Breast epithelium (tissue), 4 donors: ENCODE results near the gene SRL. TPM values are rescaled to one million over a fixed set of nuclear protein-coding genes. Genes with fewer than 3 reads are reported as not detected.

Source experiments
- DNase-seq, 2 donors: peaks; one replicate each; pipeline ENCODE4 v3.0.0-alpha.2; 2019; ENCODE audit warnings: low spot score in 2 of 2
- H3K27ac ChIP-seq, 2 donors: fragments of 200-600 bp; sonication (generic) in 1 of 2; one replicate each; pipeline ENCODE4 v1.5.1; 2016 to 2019; ENCODE audit warnings: mild to moderate bottlenecking in 1 of 2
- H3K27me3 ChIP-seq, 2 donors: fragments of 200-600 bp; sonication (generic) in 1 of 2; one replicate each; pipeline versions ENCODE4 v1.5.1 to v1.6.0; 2017 to 2019; ENCODE audit warnings: control low read depth in 1 of 2, mild to moderate bottlenecking in 1 of 2
- H3K36me3 ChIP-seq: fragments of 200-600 bp; one replicate; pipeline ENCODE4 v1.5.1; 2019
- H3K4me1 ChIP-seq, 2 donors: fragments of 200-600 bp; sonication (generic); one replicate each; pipeline ENCODE4 v1.5.1; 2016 to 2019; ENCODE audit warnings: control low read depth in 1 of 2
- H3K4me3 ChIP-seq, 3 donors: fragments of 200-600 bp; sonication (generic); 1 replicate in 2 of 3; 2 replicates in 1 of 3; pipeline ENCODE4 v1.5.1; 2016 to 2019; ENCODE audit warnings: mild to moderate bottlenecking in 3 of 3, moderate library complexity in 2 of 3
- H3K9me3 ChIP-seq, 2 donors: fragments of 200-600 bp; sonication (generic) in 1 of 2; one replicate each; pipeline ENCODE4 v1.5.1; 2016 to 2019; ENCODE audit warnings: control low read depth in 1 of 2
- POLR2A ChIP-seq: fragments of 450-650 bp; IDR thresholded peaks from one replicate; pipeline ENCODE4 v1.6.1; 2016; ENCODE audit warnings: antibody characterized with exemption, mild to moderate bottlenecking, moderate library complexity
- POLR2AphosphoS5 ChIP-seq, 3 donors: sonication (generic); formaldehyde crosslinking; IDR thresholded peaks; one replicate each; pipeline ENCODE4 v1.6.1; 2017; ENCODE audit warnings: antibody characterized with exemption in 3 of 3
- intact Hi-C: fragments of 100-400 bp; cut with DNase I; formaldehyde crosslinking; loops from one replicate; pipeline ENCODE4 v1.15.1; 2023; ENCODE audit warnings: low total_unique reads
- total RNA-seq, 3 donors: library from RNA; depleted of rRNA; stranded (reverse); fragments of >200 nt; gene quantifications; one replicate each; pipeline ENCODE4 v1.1.0, GENCODE V29; 2016
- TF ChIP-seq, protein P1 (sequence below), 3 donors: fragments of 450-650 bp; IDR thresholded peaks; one replicate each; pipeline ENCODE4 v1.5.1; 2016 to 2017; ENCODE audit warnings: antibody characterized with exemption in 3 of 3, mild to moderate bottlenecking in 3 of 3, moderate library complexity in 3 of 3

SRL gene
- total RNA-seq, 3 donors from 2014 or later: 0.32 to 0.98 (median 0.44) TPM

DNA sequence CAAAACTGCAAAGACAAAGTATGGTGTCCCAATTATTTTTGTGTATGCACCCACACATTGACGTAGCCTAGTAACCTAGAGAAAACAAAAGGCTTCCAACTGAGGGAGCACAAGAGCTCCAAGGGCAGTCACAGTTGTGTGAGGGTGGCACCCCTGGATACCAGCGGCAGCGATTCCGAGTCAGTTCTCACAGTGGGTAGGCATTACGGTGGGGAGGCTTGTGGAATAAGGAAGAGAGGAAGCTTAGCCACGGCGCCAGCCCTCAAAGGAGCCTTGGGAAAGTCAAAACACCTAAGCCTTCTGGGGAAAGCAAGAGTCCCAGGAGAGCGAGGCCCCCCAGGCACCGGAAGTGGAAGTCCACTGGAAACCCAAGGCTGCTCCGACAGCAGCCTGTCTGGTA lies 94.6 kb downstream of the SRL start:
- no peak for DNase-seq
- TF ChIP-seq POLR2A (no peak), POLR2AphosphoS5 (IDR thresholded peaks at IDR 0.05) (no peak)
- TF ChIP-seq, protein P1, sequence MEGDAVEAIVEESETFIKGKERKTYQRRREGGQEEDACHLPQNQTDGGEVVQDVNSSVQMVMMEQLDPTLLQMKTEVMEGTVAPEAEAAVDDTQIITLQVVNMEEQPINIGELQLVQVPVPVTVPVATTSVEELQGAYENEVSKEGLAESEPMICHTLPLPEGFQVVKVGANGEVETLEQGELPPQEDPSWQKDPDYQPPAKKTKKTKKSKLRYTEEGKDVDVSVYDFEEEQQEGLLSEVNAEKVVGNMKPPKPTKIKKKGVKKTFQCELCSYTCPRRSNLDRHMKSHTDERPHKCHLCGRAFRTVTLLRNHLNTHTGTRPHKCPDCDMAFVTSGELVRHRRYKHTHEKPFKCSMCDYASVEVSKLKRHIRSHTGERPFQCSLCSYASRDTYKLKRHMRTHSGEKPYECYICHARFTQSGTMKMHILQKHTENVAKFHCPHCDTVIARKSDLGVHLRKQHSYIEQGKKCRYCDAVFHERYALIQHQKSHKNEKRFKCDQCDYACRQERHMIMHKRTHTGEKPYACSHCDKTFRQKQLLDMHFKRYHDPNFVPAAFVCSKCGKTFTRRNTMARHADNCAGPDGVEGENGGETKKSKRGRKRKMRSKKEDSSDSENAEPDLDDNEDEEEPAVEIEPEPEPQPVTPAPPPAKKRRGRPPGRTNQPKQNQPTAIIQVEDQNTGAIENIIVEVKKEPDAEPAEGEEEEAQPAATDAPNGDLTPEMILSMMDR (IDR thresholded peaks at IDR 0.05): no peak
- H3K27ac ChIP-seq: no peak overlapping the region
- no peaks in the 10 kb centered on the region for H3K4me1 ChIP-seq
- H3K27me3 ChIP-seq: no peaks in the 10 kb centered on the region
- intact Hi-C loops: no loop called here
- H3K4me3 ChIP-seq: no peak overlapping the region
- H3K9me3 ChIP-seq: no peaks in the 10 kb centered on the region
- H3K36me3 ChIP-seq: no peaks in the 10 kb centered on the region

DNA sequence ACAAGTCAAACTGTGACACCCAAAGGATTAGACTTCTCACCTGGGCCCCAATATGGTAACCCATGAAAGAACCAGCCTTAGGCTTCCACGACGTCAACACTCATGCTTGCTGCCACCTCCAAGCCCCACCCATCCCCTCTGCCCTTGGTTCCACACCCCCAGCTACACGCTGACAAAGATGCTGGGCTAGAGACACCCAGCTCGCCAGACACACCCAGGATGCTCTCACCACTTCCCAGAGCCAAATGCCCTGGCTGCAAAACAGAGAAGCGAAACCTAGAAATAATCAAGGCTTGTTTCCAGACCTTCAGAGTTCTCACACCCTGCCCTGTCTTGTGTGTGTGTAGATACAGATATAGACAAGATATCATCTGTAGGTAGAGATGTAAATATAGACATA lies 99.6 kb downstream of the SRL start:
- intact Hi-C loops: no loop called here
- H3K36me3 ChIP-seq: no peaks in the 10 kb centered on the region
- no peaks in the 10 kb centered on the region for H3K27me3 ChIP-seq
- TF ChIP-seq, protein P1 (IDR thresholded peaks at IDR 0.05): no peak
- TF ChIP-seq POLR2A (no peak), POLR2AphosphoS5 (IDR thresholded peaks at IDR 0.05) (no peak)
- DNase-seq: no peak
- no peaks in the 10 kb centered on the region for H3K9me3 ChIP-seq
- no peak overlapping the region for H3K4me3 ChIP-seq
- H3K4me1 ChIP-seq: no peaks in the 10 kb centered on the region
- no peak overlapping the region for H3K27ac ChIP-seq

DNA sequence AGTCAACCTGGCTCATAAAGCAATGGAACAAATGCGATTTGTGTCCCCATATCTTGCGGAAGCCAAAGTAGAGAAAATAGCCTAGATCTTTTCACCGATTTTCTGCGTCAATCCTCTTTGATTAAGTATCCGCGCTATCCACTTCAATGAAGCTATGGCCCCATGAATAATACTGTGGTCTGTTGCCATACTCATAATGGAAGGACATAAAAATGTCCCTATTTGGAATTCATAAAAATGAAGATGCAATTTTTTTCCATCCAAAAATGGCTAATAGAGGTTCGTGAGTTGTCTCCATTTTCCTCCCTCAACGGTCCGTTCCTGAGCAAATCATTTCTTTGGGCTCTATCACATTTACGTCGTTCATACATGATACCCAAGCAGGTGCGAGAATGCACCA lies 100.3 kb downstream of the SRL start:
- Histone ChIP-seq H3K9me3 (no peaks in the 10 kb centered on the region), H3K27ac (no peak overlapping the region), H3K36me3 (no peaks in the 10 kb centered on the region), H3K4me1 (no peaks in the 10 kb centered on the region), H3K4me3 (no peak overlapping the region), H3K27me3 (no peaks in the 10 kb centered on the region)
- intact Hi-C loops: no loop called here
- no peak for DNase-seq
- TF ChIP-seq, protein P1 (IDR thresholded peaks at IDR 0.05): no peak
- TF ChIP-seq POLR2AphosphoS5 (IDR thresholded peaks at IDR 0.05): no peak
- TF ChIP-seq POLR2A: no peak

DNA sequence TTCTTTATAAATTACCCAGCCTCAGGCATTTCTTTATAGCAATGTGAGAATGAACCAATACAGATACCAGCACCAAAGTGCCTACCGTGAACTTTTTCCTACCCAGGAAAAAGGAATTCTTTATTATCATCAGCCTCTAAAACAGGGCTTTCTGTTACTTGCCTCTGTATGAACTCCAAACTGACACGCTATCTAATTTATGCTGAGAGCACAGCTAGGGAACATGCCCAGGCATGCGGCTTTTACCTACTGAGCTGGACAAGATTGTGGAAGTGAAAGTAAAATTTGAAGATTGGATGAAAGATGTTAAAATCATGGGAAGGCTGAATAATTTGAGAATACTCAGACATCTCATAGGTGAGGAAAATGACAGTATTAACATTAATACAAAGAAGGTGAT lies 101.2 kb downstream of the SRL start:
- peak overlapping the region; percentile 61 for H3K27ac ChIP-seq
- H3K4me1 ChIP-seq: no peaks in the 10 kb centered on the region
- no peaks in the 10 kb centered on the region for H3K36me3 ChIP-seq
- no peak for TF ChIP-seq POLR2AphosphoS5 (IDR thresholded peaks at IDR 0.05)
- TF ChIP-seq POLR2A: no peak
- TF ChIP-seq, protein P1 (IDR thresholded peaks at IDR 0.05): no peak
- H3K27me3 ChIP-seq: no peaks in the 10 kb centered on the region
- DNase-seq: peak in 1 of 2 donors; percentile 33
- H3K9me3 ChIP-seq: no peaks in the 10 kb centered on the region
- H3K4me3 ChIP-seq: no peak overlapping the region
- intact Hi-C loops: no loop called here

DNA sequence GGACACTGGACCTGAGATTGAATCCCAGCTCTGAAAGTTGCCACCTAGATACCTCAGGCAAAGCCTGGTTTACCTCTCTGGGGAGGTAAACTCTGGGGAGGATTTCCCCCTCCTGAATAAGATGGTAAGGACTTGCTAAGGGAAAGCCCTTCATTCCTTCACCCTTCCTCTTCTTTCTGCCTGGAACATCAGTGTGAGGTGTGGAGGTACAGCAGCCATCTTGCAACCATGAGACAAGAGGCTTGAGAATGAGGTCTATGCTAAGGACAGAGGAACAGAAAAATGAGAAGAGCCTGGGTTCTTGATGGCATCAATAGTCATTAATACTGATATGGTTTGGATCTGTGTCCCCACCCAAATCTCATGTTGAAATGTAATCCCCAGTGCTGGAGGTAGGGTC lies 101.9 kb downstream of the SRL start:
- H3K4me3 ChIP-seq: no peak overlapping the region
- peak overlapping the region; percentile 52 to 61 for H3K27ac ChIP-seq
- intact Hi-C loops: no loop called here
- no peaks in the 10 kb centered on the region for H3K36me3 ChIP-seq
- H3K4me1 ChIP-seq: no peaks in the 10 kb centered on the region
- no peak for DNase-seq
- TF ChIP-seq, protein P1 (IDR thresholded peaks at IDR 0.05): no peak
- TF ChIP-seq POLR2AphosphoS5 (IDR thresholded peaks at IDR 0.05) (no peak), POLR2A (no peak)
- no peaks in the 10 kb centered on the region for H3K9me3 ChIP-seq
- no peaks in the 10 kb centered on the region for H3K27me3 ChIP-seq

Other genes with a start within 250 kb of the SRL start
- gene ADCY9, start 125.6 kb downstream of the SRL start, total RNA-seq: 10 to 100 TPM; 10.9 to 14.4 (median 12.0) TPM
- 1 to 10 TPM; 4.6 to 7.2 (median 6.2) TPM for gene TFAP4, start 30.9 kb upstream of the SRL start, total RNA-seq
- 1 to 10 TPM in 2 of 3 donors, under 1 TPM in 1; 0.96 to 3.9 (median 1.5) TPM for gene GLIS2, start 74.0 kb upstream of the SRL start, total RNA-seq
- 10 to 100 TPM; 24.9 to 52.4 (median 49.9) TPM for gene PAM16, start 109.2 kb upstream of the SRL start, total RNA-seq
- gene VASN, start 129.8 kb upstream of the SRL start, total RNA-seq: 10 to 100 TPM; 14.8 to 28.5 (median 16.1) TPM
- 10 to 100 TPM; 19.7 to 25.9 (median 22.7) TPM for gene CORO7, start 174.5 kb upstream of the SRL start, total RNA-seq
- gene DNAJA3, start 183.8 kb upstream of the SRL start, total RNA-seq: 10 to 100 TPM; 32.6 to 54.2 (median 45.9) TPM
- gene NMRAL1, start 232.5 kb upstream of the SRL start, total RNA-seq: 10 to 100 TPM; 44.5 to 57.7 (median 51.5) TPM
- 10 to 100 TPM; 53.6 to 87.7 (median 65.9) TPM for gene HMOX2, start 234.3 kb upstream of the SRL start, total RNA-seq